Endodermal cell (in vitro differentiated cells): ENCODE results near the gene CBY2. TPM values are rescaled to one million over a fixed set of nuclear protein-coding genes. Genes with fewer than 3 reads are reported as not detected.

Source experiments
- DNase-seq: peaks from one replicate; pipeline ENCODE4 v3.0.0-alpha.2; 2017
- H3K27ac ChIP-seq: 2 replicates; pipeline ENCODE4 v1.5.1; 2013; ENCODE audit warnings: mild to moderate bottlenecking, low read depth, low read length, moderate library complexity
- H3K27me3 ChIP-seq: 2 replicates; pipeline ENCODE4 v1.6.1; 2013; ENCODE audit warnings: mild to moderate bottlenecking, low read length, moderate library complexity; ENCODE audit not compliant: insufficient read depth, control insufficient read depth, poor library complexity, severe bottlenecking
- H3K36me3 ChIP-seq: 2 replicates; pipeline ENCODE4 v1.7.0; 2013; ENCODE audit warnings: mild to moderate bottlenecking, low read length, moderate library complexity; ENCODE audit not compliant: control insufficient read depth, insufficient read depth
- H3K4me1 ChIP-seq: one replicate; pipeline ENCODE4 v1.7.0; 2013; ENCODE audit warnings: low read length; ENCODE audit not compliant: control insufficient read depth, insufficient read depth
- H3K4me3 ChIP-seq: 2 replicates; pipeline ENCODE4 v1.5.1; 2013; ENCODE audit warnings: mild to moderate bottlenecking, low read length, moderate library complexity
- H3K9ac ChIP-seq: 2 replicates; pipeline ENCODE4 v1.6.1; 2013; ENCODE audit warnings: mild to moderate bottlenecking, low read length, moderate library complexity; ENCODE audit not compliant: poor library complexity, severe bottlenecking; ENCODE audit errors: extremely low read depth
- H3K9me3 ChIP-seq: 2 replicates; pipeline ENCODE4 v1.6.1; 2013; ENCODE audit warnings: mild to moderate bottlenecking, low read length, moderate library complexity; ENCODE audit not compliant: control insufficient read depth
- H3K27ac Mint-ChIP-seq: 2 replicates; pipeline ENCODE4 v1.8.0; 2020; ENCODE audit warnings: mixed read lengths
- H3K27me3 Mint-ChIP-seq: 2 replicates; pipeline ENCODE4 v1.8.0; 2021; ENCODE audit warnings: mild to moderate bottlenecking, mixed read lengths; ENCODE audit not compliant: insufficient read depth
- H3K36me3 Mint-ChIP-seq: 2 replicates; pipeline ENCODE4 v1.8.0; 2020; ENCODE audit warnings: low read depth, mixed read lengths
- H3K4me1 Mint-ChIP-seq: 2 replicates; pipeline ENCODE4 v1.8.0; 2020; ENCODE audit warnings: mixed read lengths
- H3K4me3 Mint-ChIP-seq: 2 replicates; pipeline ENCODE4 v1.8.0; 2020; ENCODE audit warnings: mild to moderate bottlenecking, moderate library complexity, mixed read lengths
- H3K9me3 Mint-ChIP-seq: 2 replicates; pipeline ENCODE4 v1.8.0; 2020; ENCODE audit warnings: mild to moderate bottlenecking, mixed read lengths
- WGBS, 2 experiments: methylation state at CpG; one replicate each; pipeline versions ENCODE4 v1.1.5 to v1.1.7; 2013; ENCODE audit warnings: missing lambda C conversion rate in 2 of 2, mixed read lengths in 1 of 2; ENCODE audit not compliant: insufficient coverage in 1 of 2, insufficient read length in 1 of 2; 5-methylcytosine and 5-hydroxymethylcytosine counted together
- long read RNA-seq, 4 experiments: library from polyadenylated mRNA in 2 of 4; library from RNA in 1 of 4; library from capped mRNA in 1 of 4; stranded (forward) in 3 of 4; unstranded in 1 of 4; transcript quantifications; one replicate each; pipeline ENCODE4 v2.0.0, GENCODE V29; 2020 to 2021; ENCODE audit warnings: inconsistent platforms in 1 of 4
- polyA plus RNA-seq, 2 experiments: library from polyadenylated mRNA; stranded (reverse); fragments of 50-300 nt; gene quantifications; one replicate each; pipeline ENCODE4 v1.2.3, GENCODE V29; 2013
- total RNA-seq, 2 donors: library from RNA; stranded (reverse); fragmentation: NEBNext Ultra II Directional in 1 of 2; extraction: Animal tissue kit (Norgen Biotek cat#: 25700) in 1 of 2; gene quantifications; 2 replicates in 1 of 2; 3 replicates in 1 of 2; pipeline ENCODE4 v1.2.1, GENCODE V29; 2021
- TF ChIP-seq, protein P1 (sequence below): fragments of 200-600 bp; sonication (generic); conservative IDR thresholded peaks from 2 replicates; pipeline ENCODE4 v1.5.0; 2021; ENCODE audit warnings: antibody characterized with exemption, mild to moderate bottlenecking

CBY2 gene, protein sequence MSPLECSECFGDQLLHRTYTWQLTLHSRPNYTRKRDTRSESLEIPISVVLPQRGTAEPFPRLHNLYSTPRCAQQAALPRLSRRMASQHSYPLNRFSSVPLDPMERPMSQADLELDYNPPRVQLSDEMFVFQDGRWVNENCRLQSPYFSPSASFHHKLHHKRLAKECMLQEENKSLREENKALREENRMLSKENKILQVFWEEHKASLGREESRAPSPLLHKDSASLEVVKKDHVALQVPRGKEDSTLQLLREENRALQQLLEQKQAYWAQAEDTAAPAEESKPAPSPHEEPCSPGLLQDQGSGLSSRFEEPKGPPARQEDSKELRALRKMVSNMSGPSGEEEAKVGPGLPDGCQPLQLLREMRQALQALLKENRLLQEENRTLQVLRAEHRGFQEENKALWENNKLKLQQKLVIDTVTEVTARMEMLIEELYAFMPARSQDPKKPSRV
- total RNA-seq: not detected
- polyA plus RNA-seq (2013, experiment 1 of 2): not detected
- polyA plus RNA-seq (2013, experiment 2 of 2): not detected
- long read RNA-seq, experiment 1: 0 reads
- long read RNA-seq, experiment 2: 0 reads
- long read RNA-seq, experiment 3: 0 reads
- long read RNA-seq, experiment 4: 0 reads

DNA sequence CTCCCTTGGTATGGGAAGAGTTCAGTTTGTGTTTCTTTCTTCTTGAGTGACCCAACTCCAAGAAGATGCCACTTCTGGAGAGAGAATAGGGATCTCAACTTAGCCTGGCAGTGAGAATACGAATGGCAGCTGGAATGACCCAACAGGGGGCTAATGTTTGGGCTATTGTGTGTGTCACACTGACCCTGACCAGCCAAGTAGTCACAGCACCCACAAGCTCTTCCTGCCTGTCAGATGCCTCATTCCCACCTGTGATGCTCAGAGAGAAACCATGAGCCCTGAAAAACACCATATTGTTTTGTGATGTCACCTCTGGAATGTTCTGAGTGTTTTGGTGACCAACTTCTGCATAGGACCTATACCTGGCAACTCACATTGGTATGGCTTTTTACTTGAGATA lies at the start of gene CBY2:
Gene CBY2, plus strand, starts transcription at position 233 of the 400 bp plus-strand sequence. Its CDS starts 71 bp downstream, at position 304.
- H3K9me3 ChIP-seq: no peaks in the 10 kb centered on the region
- H3K9ac ChIP-seq: no peak within 1 kb of the TSS
- H3K4me1 Mint-ChIP-seq: peaks cover 8% of the 10 kb centered on the region
- no peaks in the 10 kb centered on the region for H3K27me3 Mint-ChIP-seq
- H3K4me1 ChIP-seq: no peaks in the 10 kb centered on the region
- H3K27ac Mint-ChIP-seq: no peak within 1 kb of the TSS
- H3K4me3 Mint-ChIP-seq: no peak within 1 kb of the TSS
- H3K27me3 ChIP-seq: no peaks in the 10 kb centered on the region
- no peaks in the 10 kb centered on the region for H3K36me3 Mint-ChIP-seq
- no peak within 1 kb of the TSS for H3K27ac ChIP-seq
- DNase-seq: no peak
- H3K9me3 Mint-ChIP-seq: no peaks in the 10 kb centered on the region
- no peak within 1 kb of the TSS for H3K4me3 ChIP-seq
- 84% methylated on average over 1 of the region's 1 CpG; no CpG with 5 or more reads in 1 of the 2 experiments for WGBS, 2 experiments
- H3K36me3 ChIP-seq: no peaks in the 10 kb centered on the region
- TF ChIP-seq, protein P1, sequence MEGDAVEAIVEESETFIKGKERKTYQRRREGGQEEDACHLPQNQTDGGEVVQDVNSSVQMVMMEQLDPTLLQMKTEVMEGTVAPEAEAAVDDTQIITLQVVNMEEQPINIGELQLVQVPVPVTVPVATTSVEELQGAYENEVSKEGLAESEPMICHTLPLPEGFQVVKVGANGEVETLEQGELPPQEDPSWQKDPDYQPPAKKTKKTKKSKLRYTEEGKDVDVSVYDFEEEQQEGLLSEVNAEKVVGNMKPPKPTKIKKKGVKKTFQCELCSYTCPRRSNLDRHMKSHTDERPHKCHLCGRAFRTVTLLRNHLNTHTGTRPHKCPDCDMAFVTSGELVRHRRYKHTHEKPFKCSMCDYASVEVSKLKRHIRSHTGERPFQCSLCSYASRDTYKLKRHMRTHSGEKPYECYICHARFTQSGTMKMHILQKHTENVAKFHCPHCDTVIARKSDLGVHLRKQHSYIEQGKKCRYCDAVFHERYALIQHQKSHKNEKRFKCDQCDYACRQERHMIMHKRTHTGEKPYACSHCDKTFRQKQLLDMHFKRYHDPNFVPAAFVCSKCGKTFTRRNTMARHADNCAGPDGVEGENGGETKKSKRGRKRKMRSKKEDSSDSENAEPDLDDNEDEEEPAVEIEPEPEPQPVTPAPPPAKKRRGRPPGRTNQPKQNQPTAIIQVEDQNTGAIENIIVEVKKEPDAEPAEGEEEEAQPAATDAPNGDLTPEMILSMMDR: no peak

DNA sequence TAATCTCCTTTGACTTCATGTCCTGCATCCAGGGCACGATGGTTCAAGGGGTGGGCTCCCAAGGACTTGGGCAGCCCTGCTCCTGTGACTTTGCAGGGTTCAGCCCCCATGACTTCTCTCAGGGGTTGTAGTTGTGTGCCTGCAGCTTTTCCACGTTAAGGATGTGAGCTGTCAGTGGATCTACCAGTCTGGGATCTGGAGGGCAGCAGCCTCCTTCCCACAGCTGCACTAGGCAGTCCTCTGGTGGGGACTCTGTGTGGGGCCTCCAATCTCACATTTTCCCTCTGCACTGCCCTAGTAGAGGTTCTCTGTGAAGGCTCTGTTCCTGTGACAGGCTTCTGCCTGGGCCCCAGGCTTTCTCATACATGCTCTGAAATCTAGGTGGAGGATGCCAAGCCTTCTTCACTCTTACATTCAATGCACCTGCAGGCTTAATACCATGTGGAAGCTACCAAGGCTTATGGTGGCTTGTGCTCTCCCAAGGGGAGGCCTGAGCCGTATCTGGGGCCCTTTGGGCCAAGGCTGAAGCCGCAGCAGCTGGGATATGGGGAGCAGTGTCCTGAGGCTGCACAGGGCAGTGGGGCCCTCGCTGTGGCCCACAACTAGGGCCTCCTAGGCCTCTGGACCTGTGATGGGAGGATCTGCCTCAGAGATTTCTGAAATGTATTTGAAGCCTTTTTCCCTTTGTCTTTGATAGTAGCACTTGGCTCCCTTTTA lies 47.3 kb upstream of the CBY2 start:
- no peak overlapping the region for H3K27ac Mint-ChIP-seq
- no peak overlapping the region for H3K27ac ChIP-seq
- H3K36me3 Mint-ChIP-seq: no peaks in the 10 kb centered on the region
- TF ChIP-seq, protein P1: no peak
- H3K27me3 Mint-ChIP-seq: no peaks in the 10 kb centered on the region
- H3K9ac ChIP-seq: no peak overlapping the region
- no peaks in the 10 kb centered on the region for H3K9me3 ChIP-seq
- no peak overlapping the region for H3K4me3 Mint-ChIP-seq
- H3K4me1 Mint-ChIP-seq: no peaks in the 10 kb centered on the region
- H3K36me3 ChIP-seq: no peaks in the 10 kb centered on the region
- no peak for DNase-seq
- peaks cover 2% of the 10 kb centered on the region for H3K9me3 Mint-ChIP-seq
- H3K27me3 ChIP-seq: no peaks in the 10 kb centered on the region
- H3K4me3 ChIP-seq: no peak overlapping the region
- WGBS, 2 experiments: 92% methylated on average over 5 of the region's 5 CpGs; no CpG with 5 or more reads in 1 of the 2 experiments
- H3K4me1 ChIP-seq: no peaks in the 10 kb centered on the region

DNA sequence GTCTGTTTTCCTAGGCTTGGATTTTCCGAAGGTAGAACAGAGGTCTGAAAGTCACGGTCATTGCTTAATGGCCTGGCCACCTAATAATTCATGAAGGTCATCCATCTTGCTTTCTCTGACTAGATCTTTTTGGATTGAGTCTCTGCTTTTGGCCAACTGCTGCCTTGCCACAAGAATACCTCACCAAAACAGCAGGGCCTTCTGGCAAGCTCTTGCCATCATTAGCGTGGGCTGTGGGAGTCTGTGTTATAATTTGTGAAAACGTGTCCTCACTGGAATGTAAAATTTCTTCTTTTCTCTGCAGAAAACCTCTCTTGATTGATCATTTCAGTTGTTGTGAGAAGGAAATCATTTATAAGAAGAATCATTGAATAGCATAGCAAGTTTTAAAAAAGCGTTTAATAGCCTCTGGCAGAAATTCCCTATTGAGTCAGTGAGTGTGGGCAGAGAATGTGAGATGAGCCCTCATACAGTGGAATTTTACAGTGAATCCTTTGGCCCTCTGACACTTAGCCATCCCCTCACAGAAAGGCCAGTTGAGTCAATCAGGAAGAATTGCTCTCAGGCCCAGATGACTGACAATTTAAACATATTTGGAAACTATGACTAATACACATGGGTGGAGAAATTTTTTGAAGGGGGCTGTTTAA lies 43.4 kb upstream of the CBY2 start:
- Histone ChIP-seq H3K36me3 (no peaks in the 10 kb centered on the region), H3K27me3 (no peaks in the 10 kb centered on the region), H3K9me3 (no peaks in the 10 kb centered on the region), H3K27ac (no peak overlapping the region), H3K4me1 (no peaks in the 10 kb centered on the region), H3K4me3 (no peak overlapping the region), H3K9ac (no peak overlapping the region)
- peaks cover 7% of the 10 kb centered on the region for H3K9me3 Mint-ChIP-seq
- H3K27me3 Mint-ChIP-seq: no peaks in the 10 kb centered on the region
- WGBS, 2 experiments: 85 to 88% methylated on average over 4 to 5 of the region's 5 CpGs
- H3K4me1 Mint-ChIP-seq: no peaks in the 10 kb centered on the region
- DNase-seq: no peak
- H3K36me3 Mint-ChIP-seq: no peaks in the 10 kb centered on the region
- TF ChIP-seq, protein P1: no peak
- no peak overlapping the region for H3K4me3 Mint-ChIP-seq
- no peak overlapping the region for H3K27ac Mint-ChIP-seq
